ENCODE data around the gene PCSK2.

Gene PCSK2

GRCh38 chr20:17501701-17502100 lies 274.9 kb downstream of the PCSK2 start:
- Histone ChIP-seq H3K36me3 (ENCODE audit: control insufficient read depth in 4 of 4, insufficient read depth in 4 of 4, low read length in 3 of 4) (no peaks in the 10 kb centered on the region), H3K27me3 (replicated peaks in 2 of 5; ENCODE audit: control insufficient read depth in 4 of 5, insufficient read depth in 5 of 5, low read length in 4 of 5) (no peaks in the 10 kb centered on the region), H3K9me3 (ENCODE audit: control extremely low read depth in 1 of 5, control insufficient read depth in 4 of 5, insufficient read depth in 2 of 5, low read depth in 1 of 5, low read length in 4 of 5) (no peaks in the 10 kb centered on the region), H3K27ac (ENCODE audit: insufficient read depth in 1 of 2, low read depth in 1 of 2, low read length in 2 of 2, poor library complexity in 1 of 2, severe bottlenecking in 2 of 2) (no peak overlapping the region), H3K4me3 (ENCODE audit: control insufficient read depth in 1 of 7, extremely low read depth in 1 of 7, insufficient read depth in 4 of 7, low read depth in 2 of 7, low read length in 6 of 7) (no peak overlapping the region), H3K4me1 (ENCODE audit: control extremely low read depth in 1 of 4, control insufficient read depth in 4 of 4, insufficient read depth in 4 of 4, low read length in 3 of 4) (peaks cover 0 to 28% (median 17%) of the 10 kb centered on the region in 4 experiments)
- WGBS (ENCODE audit: insufficient coverage): 98% methylated on average over 5 of the region's 9 CpGs
- CTCF ChIA-PET: no interaction called here
- POLR2A ChIA-PET: no interaction called here
- no peak for DNase-seq

DNA sequence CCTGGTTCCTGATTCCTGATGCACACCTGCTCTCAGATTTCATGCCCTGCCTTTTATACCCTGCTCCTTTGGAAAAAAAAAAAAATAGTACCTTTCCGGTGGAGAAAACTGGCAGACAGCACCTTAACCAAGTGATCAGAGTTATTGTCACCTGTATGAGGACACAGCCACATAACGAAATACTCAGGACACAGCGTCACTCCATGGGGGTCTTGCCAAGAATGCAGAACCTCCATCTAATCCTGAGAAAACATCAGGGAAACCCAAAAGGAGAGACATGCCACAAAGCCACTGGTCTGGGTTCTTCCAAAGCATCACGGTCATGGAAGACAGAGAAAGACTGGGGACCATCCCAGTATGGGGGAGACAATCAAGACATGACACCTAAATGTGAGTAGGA lies 275.3 kb downstream of the PCSK2 start:
- H3K4me1 ChIP-seq (ENCODE audit: control extremely low read depth in 1 of 4, control insufficient read depth in 4 of 4, insufficient read depth in 4 of 4, low read length in 3 of 4): peaks cover 0 to 31% (median 18%) of the 10 kb centered on the region in 4 experiments
- no peaks in the 10 kb centered on the region for H3K27me3 ChIP-seq (replicated peaks in 2 of 5; ENCODE audit: control insufficient read depth in 4 of 5, insufficient read depth in 5 of 5, low read length in 4 of 5)
- no peak overlapping the region for H3K4me3 ChIP-seq (ENCODE audit: control insufficient read depth in 1 of 7, extremely low read depth in 1 of 7, insufficient read depth in 4 of 7, low read depth in 2 of 7, low read length in 6 of 7)
- DNase-seq: no peak
- POLR2A ChIA-PET: no interaction called here
- 91% methylated on average over 4 of the region's 4 CpGs for WGBS (ENCODE audit: insufficient coverage)
- no peaks in the 10 kb centered on the region for H3K9me3 ChIP-seq (ENCODE audit: control extremely low read depth in 1 of 5, control insufficient read depth in 4 of 5, insufficient read depth in 2 of 5, low read depth in 1 of 5, low read length in 4 of 5)
- CTCF ChIA-PET: no interaction called here
- no peak overlapping the region for H3K27ac ChIP-seq (ENCODE audit: insufficient read depth in 1 of 2, low read depth in 1 of 2, low read length in 2 of 2, poor library complexity in 1 of 2, severe bottlenecking in 2 of 2)
- H3K36me3 ChIP-seq (ENCODE audit: control insufficient read depth in 4 of 4, insufficient read depth in 4 of 4, low read length in 3 of 4): no peaks in the 10 kb centered on the region

- CTCF ChIA-PET: interaction anchor here (0.6 to 4.1 kb wide), 11 partner anchors 8 to 513 kb away, joined by 3 to 36 read pairs (median 4); no protein-coding TSS in a partner anchor
- Histone ChIP-seq H3K27ac (ENCODE audit: insufficient read depth in 1 of 2, low read depth in 1 of 2, low read length in 2 of 2, poor library complexity in 1 of 2, severe bottlenecking in 2 of 2) (no peak overlapping the region), H3K36me3 (ENCODE audit: control insufficient read depth in 4 of 4, insufficient read depth in 4 of 4, low read length in 3 of 4) (no peaks in the 10 kb centered on the region), H3K27me3 (replicated peaks in 2 of 5; ENCODE audit: control insufficient read depth in 4 of 5, insufficient read depth in 5 of 5, low read length in 4 of 5) (no peaks in the 10 kb centered on the region), H3K4me1 (ENCODE audit: control extremely low read depth in 1 of 4, control insufficient read depth in 4 of 4, insufficient read depth in 4 of 4, low read length in 3 of 4) (peaks cover 0 to 38% (median 20%) of the 10 kb centered on the region in 4 experiments), H3K9me3 (ENCODE audit: control extremely low read depth in 1 of 5, control insufficient read depth in 4 of 5, insufficient read depth in 2 of 5, low read depth in 1 of 5, low read length in 4 of 5) (no peaks in the 10 kb centered on the region), H3K4me3 (ENCODE audit: control insufficient read depth in 1 of 7, extremely low read depth in 1 of 7, insufficient read depth in 4 of 7, low read depth in 2 of 7, low read length in 6 of 7) (no peak overlapping the region)
- POLR2A ChIA-PET: no interaction called here
- 93% methylated on average over 3 of the region's 6 CpGs for WGBS (ENCODE audit: insufficient coverage)
- peak in 1 of 3 donors; percentile 2 for DNase-seq
Measured at GRCh38 chr20:17503301-17504065, 276.6 kb downstream of the PCSK2 start.

DNA sequence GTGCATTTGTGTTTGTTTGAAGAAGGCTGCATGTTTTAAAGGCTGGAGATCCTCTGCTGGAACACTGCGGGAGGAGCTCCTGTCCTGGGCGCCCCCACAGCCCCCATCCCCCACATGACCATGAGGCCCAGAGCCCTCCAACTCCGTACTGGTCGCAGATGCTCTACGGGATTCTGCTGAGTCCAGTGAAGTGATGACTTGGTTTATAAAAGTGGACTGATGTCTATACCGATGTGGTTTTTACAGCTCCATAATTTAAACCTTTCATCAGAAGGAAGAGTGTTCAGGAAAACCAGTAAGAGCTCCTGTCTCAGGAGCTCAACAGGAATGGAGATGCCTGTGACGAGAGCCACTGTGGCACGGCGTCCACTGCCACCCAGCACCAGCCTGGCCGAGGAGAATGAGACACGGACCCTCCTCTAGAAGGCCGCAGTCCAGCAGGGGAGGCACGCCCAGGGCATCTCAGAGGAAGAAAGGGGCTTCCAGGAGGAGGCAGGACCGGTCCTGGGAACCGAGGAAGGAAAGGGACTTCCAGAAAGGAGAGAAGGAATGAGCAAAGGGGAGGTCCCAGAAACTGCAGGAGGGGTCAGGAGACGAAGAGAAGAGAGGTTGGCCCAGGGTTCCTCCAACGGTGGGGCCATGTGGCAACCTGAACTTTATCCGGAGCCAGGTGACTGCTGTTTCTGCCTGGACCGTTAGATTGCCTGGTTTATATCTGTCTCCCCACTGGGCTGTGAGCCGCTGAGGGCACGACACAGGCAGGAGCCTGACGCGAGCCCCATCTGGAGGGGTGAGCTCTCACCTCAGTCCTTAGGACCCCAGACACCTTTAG lies 277.4 kb downstream of the PCSK2 start:
- WGBS (ENCODE audit: insufficient coverage): 64% methylated on average over 13 of the region's 23 CpGs
- H3K27me3 ChIP-seq (replicated peaks in 2 of 5; ENCODE audit: control insufficient read depth in 4 of 5, insufficient read depth in 5 of 5, low read length in 4 of 5): no peaks in the 10 kb centered on the region
- H3K9me3 ChIP-seq (ENCODE audit: control extremely low read depth in 1 of 5, control insufficient read depth in 4 of 5, insufficient read depth in 2 of 5, low read depth in 1 of 5, low read length in 4 of 5): no peaks in the 10 kb centered on the region
- H3K36me3 ChIP-seq (ENCODE audit: control insufficient read depth in 4 of 4, insufficient read depth in 4 of 4, low read length in 3 of 4): no peaks in the 10 kb centered on the region
- CTCF ChIA-PET: interaction anchor here (0.6 to 4.1 kb wide), 19 partner anchors 9 to 512 kb away, joined by 3 to 36 read pairs (median 4); partner anchors contain the start of gene DSTN
- H3K4me1 ChIP-seq (ENCODE audit: control extremely low read depth in 1 of 4, control insufficient read depth in 4 of 4, insufficient read depth in 4 of 4, low read length in 3 of 4): peaks cover 0 to 38% (median 20%) of the 10 kb centered on the region in 4 experiments
- DNase-seq: no peak
- POLR2A ChIA-PET: no interaction called here
- H3K27ac ChIP-seq (ENCODE audit: insufficient read depth in 1 of 2, low read depth in 1 of 2, low read length in 2 of 2, poor library complexity in 1 of 2, severe bottlenecking in 2 of 2): no peak overlapping the region
- peak overlapping the region in 5 of 7 experiments; percentile 19 to 80 (median 67) for H3K4me3 ChIP-seq (ENCODE audit: control insufficient read depth in 1 of 7, extremely low read depth in 1 of 7, insufficient read depth in 4 of 7, low read depth in 2 of 7, low read length in 6 of 7)

DNA sequence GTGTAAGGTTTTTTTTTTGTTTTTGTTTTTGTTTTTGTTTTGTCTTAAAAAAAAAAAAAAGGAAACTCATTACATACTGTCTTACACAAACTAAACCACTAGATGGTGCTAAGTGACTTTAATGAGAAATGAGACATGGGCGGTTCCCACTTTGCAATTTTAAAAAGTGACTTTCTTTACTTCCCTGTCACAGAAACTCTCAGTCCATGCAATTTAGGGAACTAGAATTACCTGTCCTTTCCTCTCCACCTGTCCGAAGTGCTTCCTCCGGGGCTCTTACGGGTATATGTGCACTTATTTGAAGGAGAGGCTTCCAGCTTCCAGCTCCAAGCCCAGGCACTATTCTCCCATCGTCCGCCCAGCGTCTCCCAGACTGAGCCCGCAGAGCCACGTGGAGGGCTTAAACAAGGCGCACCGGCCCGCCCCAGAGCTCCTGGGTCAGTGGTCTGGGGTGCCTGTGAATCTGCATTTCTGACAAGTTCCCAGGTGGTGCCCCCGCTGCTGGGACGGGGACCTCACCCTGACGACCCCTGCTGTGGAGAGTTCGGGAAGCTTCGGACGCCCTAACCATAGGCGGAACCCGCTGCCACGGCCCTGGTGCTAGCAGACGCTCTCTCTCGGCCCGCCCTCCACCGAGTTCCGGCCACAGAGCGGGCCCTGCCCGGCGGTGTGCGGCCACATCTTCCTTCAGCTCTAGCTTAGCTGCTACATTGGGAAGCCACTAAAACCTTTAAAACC lies 278.2 kb downstream of the PCSK2 start:
- Histone ChIP-seq H3K9me3 (ENCODE audit: control extremely low read depth in 1 of 5, control insufficient read depth in 4 of 5, insufficient read depth in 2 of 5, low read depth in 1 of 5, low read length in 4 of 5) (no peaks in the 10 kb centered on the region), H3K36me3 (ENCODE audit: control insufficient read depth in 4 of 4, insufficient read depth in 4 of 4, low read length in 3 of 4) (no peaks in the 10 kb centered on the region), H3K27ac (ENCODE audit: insufficient read depth in 1 of 2, low read depth in 1 of 2, low read length in 2 of 2, poor library complexity in 1 of 2, severe bottlenecking in 2 of 2) (no peak overlapping the region), H3K4me1 (ENCODE audit: control extremely low read depth in 1 of 4, control insufficient read depth in 4 of 4, insufficient read depth in 4 of 4, low read length in 3 of 4) (peaks cover 0 to 38% (median 20%) of the 10 kb centered on the region in 4 experiments), H3K27me3 (replicated peaks in 2 of 5; ENCODE audit: control insufficient read depth in 4 of 5, insufficient read depth in 5 of 5, low read length in 4 of 5) (no peaks in the 10 kb centered on the region), H3K4me3 (ENCODE audit: control insufficient read depth in 1 of 7, extremely low read depth in 1 of 7, insufficient read depth in 4 of 7, low read depth in 2 of 7, low read length in 6 of 7) (peak overlapping the region; percentile 37 to 80 (median 67))
- DNase-seq: peak; percentile 75 to 88 (median 87)
- CTCF ChIA-PET: interaction anchor here (0.6 to 4.1 kb wide), 27 partner anchors 9 to 771 kb away, joined by 3 to 36 read pairs (median 4); partner anchors contain the start of genes BFSP1 and DSTN
- WGBS (ENCODE audit: insufficient coverage): under 1% methylated on average over 22 of the region's 30 CpGs
- POLR2A ChIA-PET: interaction anchor here (0.8 kb wide), 1 partner anchor 240 kb away, joined by 3 read pairs; no protein-coding TSS in a partner anchor

DNA sequence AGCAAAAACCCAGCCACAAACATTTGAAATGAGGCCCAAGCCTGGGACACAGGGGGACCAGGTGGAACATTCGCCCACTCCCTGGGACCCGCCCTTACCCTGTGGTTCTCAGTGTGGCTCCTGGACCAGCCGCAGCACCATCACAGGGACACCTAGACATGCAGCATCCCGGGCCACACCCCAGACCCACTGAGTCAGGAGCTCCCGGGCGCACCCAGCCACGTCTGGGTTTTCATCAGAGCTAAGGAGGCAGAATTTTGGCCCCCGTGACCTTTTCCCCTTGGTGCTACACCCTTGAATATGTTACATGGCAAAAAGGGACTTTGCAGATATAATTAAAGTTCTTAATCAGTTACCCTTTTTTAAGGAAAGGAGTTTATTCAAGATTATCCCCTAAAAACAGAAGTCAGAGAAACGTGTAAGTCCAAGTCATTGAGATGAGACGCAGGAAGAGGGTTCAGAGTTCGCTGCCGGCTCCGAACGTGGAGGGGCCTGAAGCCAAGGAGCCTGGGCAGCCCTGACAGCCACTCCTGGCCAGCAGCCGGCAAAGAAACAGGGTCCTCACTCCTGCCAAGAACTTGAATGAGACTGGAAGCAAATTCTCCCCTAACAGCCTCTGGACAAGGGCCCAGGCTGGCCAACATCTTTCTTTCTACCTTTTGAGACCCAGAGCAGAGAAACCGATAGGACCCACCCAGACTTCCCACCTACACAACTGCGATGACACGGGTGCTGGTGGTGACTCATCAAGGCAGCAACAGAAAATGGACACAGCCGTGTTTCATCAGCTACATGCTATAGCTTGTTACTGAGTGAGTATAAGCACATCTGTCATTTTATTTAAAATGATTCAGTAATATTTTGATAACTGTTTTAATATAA lies 279.0 kb downstream of the PCSK2 start:
- DNase-seq: peak in 2 of 3 donors; percentile 36

More for the DNA sequence above, 279.0 kb downstream of the PCSK2 start:
- no peaks in the 10 kb centered on the region for H3K9me3 ChIP-seq (ENCODE audit: control extremely low read depth in 1 of 5, control insufficient read depth in 4 of 5, insufficient read depth in 2 of 5, low read depth in 1 of 5, low read length in 4 of 5)
- ChIA-PET CTCF (interaction anchor here (0.7 to 4.1 kb wide), 24 partner anchors 8 to 770 kb away, joined by 3 to 36 read pairs (median 4); partner anchors contain the start of gene BFSP1), POLR2A (interaction anchor here (0.8 kb wide), 1 partner anchor 239 kb away, joined by 3 read pairs; no protein-coding TSS in a partner anchor)
- peak overlapping the region in 5 of 7 experiments; percentile 61 to 80 (median 67) for H3K4me3 ChIP-seq (ENCODE audit: control insufficient read depth in 1 of 7, extremely low read depth in 1 of 7, insufficient read depth in 4 of 7, low read depth in 2 of 7, low read length in 6 of 7)
- no peaks in the 10 kb centered on the region for H3K27me3 ChIP-seq (replicated peaks in 2 of 5; ENCODE audit: control insufficient read depth in 4 of 5, insufficient read depth in 5 of 5, low read length in 4 of 5)
- H3K27ac ChIP-seq (ENCODE audit: insufficient read depth in 1 of 2, low read depth in 1 of 2, low read length in 2 of 2, poor library complexity in 1 of 2, severe bottlenecking in 2 of 2): no peak overlapping the region
- WGBS (ENCODE audit: insufficient coverage): 73% methylated on average over 16 of the region's 19 CpGs
- H3K36me3 ChIP-seq (ENCODE audit: control insufficient read depth in 4 of 4, insufficient read depth in 4 of 4, low read length in 3 of 4): no peaks in the 10 kb centered on the region
- peaks cover 0 to 38% (median 20%) of the 10 kb centered on the region in 4 experiments for H3K4me1 ChIP-seq (ENCODE audit: control extremely low read depth in 1 of 4, control insufficient read depth in 4 of 4, insufficient read depth in 4 of 4, low read length in 3 of 4)

Data from common myeloid progenitor, CD34-positive (primary cell).